Fibroblast of mammary gland (primary cell): ENCODE results near the gene GNAT1.

ENCODE experiments used
- DNase-seq: peaks from one replicate; pipeline ENCODE4 v3.0.0-alpha.2; 2010; ENCODE audit warnings: low read depth
- H3K4me3 ChIP-seq: 2 replicates; pipeline ENCODE4 v1.5.1; 2011; ENCODE audit warnings: low read depth, mild to moderate bottlenecking, low read length, moderate library complexity; ENCODE audit not compliant: control insufficient read depth
- TF ChIP-seq, protein P1 (sequence below): conservative IDR thresholded peaks from 2 replicates; pipeline ENCODE4 v1.5.1; 2011; ENCODE audit warnings: low read depth, low read length, inconsistent platforms; ENCODE audit not compliant: control insufficient read depth, insufficient read depth

Gene GNAT1

GRCh38 chr3:50177346-50177745 is 14.1 kb upstream of the GNAT1 start:
- H3K4me3 ChIP-seq = no peak overlapping the region
- DNase-seq = peak; percentile 4
- TF ChIP-seq, protein P1, sequence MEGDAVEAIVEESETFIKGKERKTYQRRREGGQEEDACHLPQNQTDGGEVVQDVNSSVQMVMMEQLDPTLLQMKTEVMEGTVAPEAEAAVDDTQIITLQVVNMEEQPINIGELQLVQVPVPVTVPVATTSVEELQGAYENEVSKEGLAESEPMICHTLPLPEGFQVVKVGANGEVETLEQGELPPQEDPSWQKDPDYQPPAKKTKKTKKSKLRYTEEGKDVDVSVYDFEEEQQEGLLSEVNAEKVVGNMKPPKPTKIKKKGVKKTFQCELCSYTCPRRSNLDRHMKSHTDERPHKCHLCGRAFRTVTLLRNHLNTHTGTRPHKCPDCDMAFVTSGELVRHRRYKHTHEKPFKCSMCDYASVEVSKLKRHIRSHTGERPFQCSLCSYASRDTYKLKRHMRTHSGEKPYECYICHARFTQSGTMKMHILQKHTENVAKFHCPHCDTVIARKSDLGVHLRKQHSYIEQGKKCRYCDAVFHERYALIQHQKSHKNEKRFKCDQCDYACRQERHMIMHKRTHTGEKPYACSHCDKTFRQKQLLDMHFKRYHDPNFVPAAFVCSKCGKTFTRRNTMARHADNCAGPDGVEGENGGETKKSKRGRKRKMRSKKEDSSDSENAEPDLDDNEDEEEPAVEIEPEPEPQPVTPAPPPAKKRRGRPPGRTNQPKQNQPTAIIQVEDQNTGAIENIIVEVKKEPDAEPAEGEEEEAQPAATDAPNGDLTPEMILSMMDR = no peak

- no peak for DNase-seq
- TF ChIP-seq, protein P1 = no peak
- H3K4me3 ChIP-seq = no peak overlapping the region
Measured at GRCh38 chr3:50179710-50180109, 11.7 kb upstream of the GNAT1 start.

GRCh38 chr3:50181985-50182384 is 9.4 kb upstream of the GNAT1 start:
- TF ChIP-seq, protein P1 = no peak
- H3K4me3 ChIP-seq = no peak overlapping the region
- no peak for DNase-seq

GRCh38 chr3:50182533-50183099 is 8.8 kb upstream of the GNAT1 start:
- no peak for DNase-seq

GRCh38 chr3:50183755-50184154 is 7.7 kb upstream of the GNAT1 start:
- H3K4me3 ChIP-seq = no peak overlapping the region
- TF ChIP-seq, protein P1 = no peak
- no peak for DNase-seq

More at GRCh38 chr3:50182533-50183099, 8.8 kb upstream of the GNAT1 start:
- TF ChIP-seq, protein P1 = no peak
- H3K4me3 ChIP-seq = no peak overlapping the region

- DNase-seq = no peak
- no peak overlapping the region for H3K4me3 ChIP-seq
- TF ChIP-seq, protein P1 = no peak
Measured at GRCh38 chr3:50184242-50184978, 7.0 kb upstream of the GNAT1 start.
